Kidney (tissue), 14 donors: Measurements from ENCODE around the gene DTD1. TPM values are rescaled to one million over a fixed set of nuclear protein-coding genes. Genes with fewer than 3 reads are reported as not detected.

Experiments
- DNase-seq, 5 donors: peaks; one replicate each; pipeline ENCODE4 v3.0.0-alpha.2; 2013 to 2020
- FAIRE-seq: peaks from 2 replicates; lab custom pipeline; 2012; peaks lifted over from hg19 to GRCh38; lab: Jason Lieb, UNC
- H3K27ac ChIP-seq, 2 donors: one replicate each; pipeline ENCODE4 v1.7.0; 2013; ENCODE audit warnings: low read depth in 2 of 2, low read length in 2 of 2, inconsistent platforms in 1 of 2
- H3K27me3 ChIP-seq: one replicate; pipeline ENCODE4 v1.7.1; 2013; ENCODE audit warnings: low read length, inconsistent platforms; ENCODE audit not compliant: control insufficient read depth, insufficient read depth
- H3K36me3 ChIP-seq, 3 donors: one replicate each; pipeline versions ENCODE4 v1.7.0 to v1.7.1; 2013; ENCODE audit warnings: low read length in 3 of 3, control low read depth in 1 of 3, inconsistent platforms in 1 of 3; ENCODE audit not compliant: insufficient read depth in 3 of 3, control insufficient read depth in 2 of 3
- H3K4me1 ChIP-seq, 3 donors: one replicate each; pipeline versions ENCODE4 v1.7.0 to v1.7.1; 2013; ENCODE audit warnings: low read length in 3 of 3, inconsistent platforms in 1 of 3, low read depth in 1 of 3; ENCODE audit not compliant: control insufficient read depth in 2 of 3, insufficient read depth in 2 of 3
- H3K4me3 ChIP-seq, 3 donors: one replicate each; pipeline versions ENCODE4 v1.7.0 to v1.8.1; 2013; ENCODE audit warnings: low read length in 3 of 3, control low read depth in 1 of 3, inconsistent platforms in 1 of 3
- H3K9ac ChIP-seq, 3 donors: one replicate each; pipeline versions ENCODE4 v1.7.0 to v1.7.1; 2013; ENCODE audit warnings: low read length in 3 of 3, control low read depth in 1 of 3, inconsistent platforms in 1 of 3
- H3K9me3 ChIP-seq, 3 donors: one replicate each; pipeline versions ENCODE4 v1.7.0 to v1.7.1; 2013; ENCODE audit warnings: low read length in 3 of 3, control low read depth in 1 of 3, inconsistent platforms in 1 of 3; ENCODE audit not compliant: control insufficient read depth in 2 of 3, insufficient read depth in 1 of 3
- CTCF ChIP-seq: IDR thresholded peaks from 3 replicates; pipeline ENCODE4 v1.5.1; 2012; ENCODE audit warnings: mild to moderate bottlenecking, moderate library complexity, borderline replicate concordance; ENCODE audit not compliant: insufficient read depth; ENCODE audit errors: extremely low read depth
- intact Hi-C: fragments of 100-400 bp; cut with DNase I; formaldehyde crosslinking; loops from one replicate; pipeline ENCODE4 v1.11.1; 2022
- polyA plus RNA-seq: library from polyadenylated mRNA; stranded (reverse); fragments of 350-450 nt; fragmentation: Illumina TruSeq; extraction: RNeasy Lipid Tissue Mini Kit (QIAGEN cat#74804); gene quantifications from one replicate; pipeline ENCODE4 v1.2.3, GENCODE V29; 2014; ENCODE audit warnings: low read depth, low replicate concordance; ENCODE audit not compliant: insufficient read depth
- total RNA-seq: library from RNA; stranded (reverse); fragmentation: NEBNext Ultra II Directional; extraction: Animal tissue kit (Norgen Biotek cat#: 25700); gene quantifications from one replicate; pipeline ENCODE4 v1.2.1, GENCODE V29; 2021
- donor health status: control.
- donor health status: control.
- donor health status: control.
- donor health status: control.
- donor health status: control.
- donor health status: DM: yes; HTN: yes; CAD: no.
- donor health status: Normal renal cell carcinoma (clear cell type).

The DTD1 gene
- total and polyA plus RNA-seq, 2 donors from 2014 or later = 45.3 to 47.4 TPM

DNA sequence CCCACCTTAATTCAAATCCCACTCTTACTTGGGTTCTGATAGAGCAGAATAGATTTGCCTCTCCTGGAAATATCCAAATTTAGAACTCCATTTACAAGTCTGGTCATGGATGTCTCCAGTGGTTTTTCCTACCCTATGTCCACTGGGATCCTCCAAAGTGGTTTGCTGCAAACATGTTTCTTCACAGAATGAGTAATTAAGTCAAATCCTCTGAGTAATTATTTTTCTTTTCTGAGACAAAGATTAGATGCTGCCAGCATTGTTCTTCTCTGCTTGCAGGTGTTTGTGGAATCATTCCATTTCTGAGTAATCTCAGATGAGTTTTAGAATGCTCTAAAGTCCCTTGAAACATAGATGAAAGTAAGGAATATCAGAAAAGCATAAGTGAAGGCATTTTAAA lies 21.9 kb downstream of the DTD1 start:
- intact Hi-C loops = no loop called here
- H3K36me3 ChIP-seq = no peaks in the 10 kb centered on the region
- no peaks in the 10 kb centered on the region for H3K9me3 ChIP-seq
- no peak for DNase-seq
- H3K4me3 ChIP-seq = no peak overlapping the region
- no peaks in the 10 kb centered on the region for H3K4me1 ChIP-seq
- no peak for TF ChIP-seq CTCF
- no peak overlapping the region for H3K9ac ChIP-seq
- no peak for FAIRE-seq
- H3K27ac ChIP-seq = no peak overlapping the region
- no peaks in the 10 kb centered on the region for H3K27me3 ChIP-seq

GRCh38 chr20:18611492-18611891 lies 23.6 kb downstream of the DTD1 start:
- no peak for FAIRE-seq
- intact Hi-C loops = no loop called here
- no peaks in the 10 kb centered on the region for H3K27me3 ChIP-seq

DNA sequence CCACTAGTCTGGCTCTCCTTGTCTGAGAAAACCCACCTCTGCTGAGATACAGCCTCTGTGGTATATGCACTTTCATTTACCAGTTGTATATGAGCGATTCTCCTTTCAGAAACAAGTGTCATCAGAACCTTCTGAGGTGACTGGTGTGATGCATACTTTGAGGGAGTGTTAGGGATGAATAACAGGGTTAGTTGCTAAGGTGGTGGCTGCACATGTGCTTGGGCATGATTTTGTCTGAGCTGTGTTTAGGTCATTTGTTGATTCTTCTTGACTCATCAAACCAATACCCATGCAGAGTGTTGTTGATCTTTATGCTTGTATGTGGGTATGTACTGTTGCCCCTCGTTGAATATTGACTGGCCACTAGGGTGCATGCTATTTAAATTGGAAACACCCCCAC lies 25.7 kb downstream of the DTD1 start:
- FAIRE-seq (no peak), DNase-seq (no peak)
- H3K9ac ChIP-seq = no peak overlapping the region
- H3K4me1 ChIP-seq = peaks cover 0 to 10% (median 0%) of the 10 kb centered on the region in 3 donors
- intact Hi-C loops = no loop called here
- H3K36me3 ChIP-seq = no peaks in the 10 kb centered on the region
- no peak overlapping the region for H3K4me3 ChIP-seq
- no peaks in the 10 kb centered on the region for H3K9me3 ChIP-seq
- no peak overlapping the region for H3K27ac ChIP-seq
- TF ChIP-seq CTCF = no peak
- no peaks in the 10 kb centered on the region for H3K27me3 ChIP-seq

More at GRCh38 chr20:18611492-18611891, 23.6 kb downstream of the DTD1 start:
- DNase-seq = no peak
- TF ChIP-seq CTCF = no peak
- H3K36me3 ChIP-seq = no peaks in the 10 kb centered on the region
- no peak overlapping the region for H3K4me3 ChIP-seq
- peaks cover 0 to 8% (median 0%) of the 10 kb centered on the region in 3 donors for H3K4me1 ChIP-seq
- no peak overlapping the region for H3K27ac ChIP-seq
- H3K9me3 ChIP-seq = no peaks in the 10 kb centered on the region
- H3K9ac ChIP-seq = no peak overlapping the region

GRCh38 chr20:18614244-18614643 lies 26.4 kb downstream of the DTD1 start:
- Histone ChIP-seq H3K27ac (no peak overlapping the region), H3K27me3 (no peaks in the 10 kb centered on the region), H3K36me3 (no peaks in the 10 kb centered on the region), H3K4me1 (peaks cover 0 to 10% (median 0%) of the 10 kb centered on the region in 3 donors), H3K9me3 (no peaks in the 10 kb centered on the region), H3K9ac (no peak overlapping the region), H3K4me3 (no peak overlapping the region)
- DNase-seq (no peak), FAIRE-seq (no peak)
- intact Hi-C loops = no loop called here
- no peak for TF ChIP-seq CTCF
